Measurements from ENCODE around the gene IFNL4.
"Not testable (repeated sequence)": the region's sequence is repeated elsewhere in the genome, so short reads cannot be mapped to it uniquely, and the experiment has no call there.

IFNL4 gene

GRCh38 chr19:39248806-39249205 lies at the start of gene IFNL4:
TSS of gene IFNL4 (minus strand) at chr19:39248856.
- no peak for DNase-seq

GRCh38 chr19:39297931-39298634 lies 49.4 kb upstream of the IFNL4 start:
- DNase-seq: peak; percentile 35

- DNase-seq: no peak
Measured at GRCh38 chr19:39296906-39297305, 48.2 kb upstream of the IFNL4 start.

GRCh38 chr19:39296055-39296645 lies 47.5 kb upstream of the IFNL4 start, which contains the start of gene IFNL1:
TSS of gene IFNL1 (plus strand) at chr19:39296407. CDS start at chr19:39296422, 15 bp downstream.
- no peak for DNase-seq

DNA sequence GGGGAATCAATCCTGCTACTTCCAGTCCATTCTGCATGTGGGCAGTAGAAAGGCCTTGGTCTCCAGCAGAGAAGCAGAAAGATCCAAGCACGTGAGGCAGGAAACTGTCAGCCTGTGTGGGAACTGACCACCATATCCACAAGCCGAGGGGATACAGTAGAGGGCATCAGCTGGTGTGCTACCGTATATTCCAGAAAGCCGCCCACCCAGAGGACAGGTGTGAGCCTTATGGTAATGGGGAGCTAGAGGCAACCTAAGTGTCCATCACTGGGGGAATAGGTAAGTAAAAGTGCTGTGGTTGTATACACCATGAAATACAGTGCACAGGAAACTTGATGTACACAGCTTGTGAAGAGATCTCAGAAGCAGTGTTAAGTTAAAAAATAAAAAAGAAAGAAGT lies 44.7 kb upstream of the IFNL4 start:
- no peak for DNase-seq

- no peak for DNase-seq
Measured at GRCh38 chr19:39284032-39284431, 35.4 kb upstream of the IFNL4 start.

DNA sequence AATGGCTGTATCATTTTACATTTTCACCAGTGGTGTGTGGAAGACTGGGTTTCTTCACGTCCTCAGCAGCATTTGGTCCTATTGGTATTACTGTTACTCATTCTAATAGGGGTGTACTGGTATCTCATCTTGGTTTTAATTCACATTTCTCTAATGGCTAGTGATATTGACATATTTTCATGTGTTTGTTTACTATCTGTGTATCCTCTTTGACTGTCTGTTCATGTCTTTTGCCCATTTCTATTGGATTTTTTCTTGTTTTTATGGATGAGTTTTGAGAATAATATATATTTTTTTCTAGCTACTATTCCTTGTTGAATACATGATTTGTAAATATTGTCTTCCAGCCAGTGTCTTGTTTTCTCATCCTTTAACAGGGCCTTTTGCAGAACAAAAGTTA lies 33.4 kb upstream of the IFNL4 start:
- DNase-seq: no peak

DNA sequence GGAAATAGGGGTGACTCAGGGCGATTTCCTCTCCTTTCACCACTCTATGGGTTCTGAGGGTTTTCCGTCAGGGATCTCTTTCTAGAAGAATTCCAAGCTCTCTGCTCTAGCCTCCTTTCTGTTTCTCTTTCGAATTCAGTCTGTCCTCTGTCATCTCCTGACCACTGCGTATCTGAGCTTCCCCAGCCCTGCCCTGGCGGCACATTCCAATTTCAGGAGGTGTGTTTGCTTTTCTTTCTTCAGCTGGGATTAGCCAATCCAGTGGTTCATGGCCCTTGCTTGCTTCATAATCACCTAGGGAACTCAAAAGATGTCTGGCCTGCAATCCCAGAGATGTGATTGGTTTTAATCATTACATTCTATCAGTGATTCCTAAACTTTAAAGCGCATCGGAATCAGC lies 28.9 kb upstream of the IFNL4 start:
- no peak for DNase-seq

GRCh38 chr19:39276740-39277139 lies 28.1 kb upstream of the IFNL4 start:
- no peak for DNase-seq

GRCh38 chr19:39275578-39275977 lies 26.9 kb upstream of the IFNL4 start:
- DNase-seq: no peak

DNA sequence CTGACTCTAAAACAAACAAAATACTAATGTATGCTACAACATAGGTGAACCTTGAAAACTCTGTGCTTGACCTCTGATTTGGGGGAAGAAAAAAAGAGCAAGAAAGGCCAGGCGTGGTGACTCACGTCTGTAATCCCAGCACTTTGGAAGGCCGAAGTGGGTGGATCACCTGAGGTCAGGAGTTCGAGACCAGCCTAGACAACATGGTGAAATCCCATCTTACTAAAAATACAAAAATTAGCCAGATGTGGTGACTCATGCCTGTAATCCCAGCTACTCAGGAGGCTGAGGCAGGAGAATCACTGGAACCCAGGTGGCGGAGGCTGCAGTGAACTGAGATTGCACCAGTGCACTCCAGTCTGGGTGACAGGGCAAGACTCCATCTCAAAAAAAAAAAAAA lies 25.2 kb upstream of the IFNL4 start:
- DNase-seq: not testable (repeated sequence)

- DNase-seq: no peak
Measured at GRCh38 chr19:39270036-39270871, 21.6 kb upstream of the IFNL4 start.

DNA sequence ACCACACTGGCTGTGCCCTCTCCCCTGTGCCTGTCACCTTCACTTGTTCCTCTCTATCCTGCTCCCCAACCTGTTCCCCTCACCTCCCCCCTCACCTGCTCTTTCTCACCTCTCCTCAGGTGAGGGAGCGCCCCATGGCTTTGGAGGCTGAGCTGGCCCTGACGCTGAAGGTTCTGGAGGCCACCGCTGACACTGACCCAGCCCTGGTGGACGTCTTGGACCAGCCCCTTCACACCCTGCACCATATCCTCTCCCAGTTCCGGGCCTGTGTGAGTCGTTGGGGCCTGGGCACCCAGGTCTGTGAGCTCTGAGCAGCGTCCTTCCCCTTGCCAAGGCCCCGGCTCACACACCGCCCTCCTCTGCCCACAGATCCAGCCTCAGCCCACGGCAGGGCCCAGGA lies 20.7 kb upstream of the IFNL4 start:
- not testable (repeated sequence) for DNase-seq

DNA sequence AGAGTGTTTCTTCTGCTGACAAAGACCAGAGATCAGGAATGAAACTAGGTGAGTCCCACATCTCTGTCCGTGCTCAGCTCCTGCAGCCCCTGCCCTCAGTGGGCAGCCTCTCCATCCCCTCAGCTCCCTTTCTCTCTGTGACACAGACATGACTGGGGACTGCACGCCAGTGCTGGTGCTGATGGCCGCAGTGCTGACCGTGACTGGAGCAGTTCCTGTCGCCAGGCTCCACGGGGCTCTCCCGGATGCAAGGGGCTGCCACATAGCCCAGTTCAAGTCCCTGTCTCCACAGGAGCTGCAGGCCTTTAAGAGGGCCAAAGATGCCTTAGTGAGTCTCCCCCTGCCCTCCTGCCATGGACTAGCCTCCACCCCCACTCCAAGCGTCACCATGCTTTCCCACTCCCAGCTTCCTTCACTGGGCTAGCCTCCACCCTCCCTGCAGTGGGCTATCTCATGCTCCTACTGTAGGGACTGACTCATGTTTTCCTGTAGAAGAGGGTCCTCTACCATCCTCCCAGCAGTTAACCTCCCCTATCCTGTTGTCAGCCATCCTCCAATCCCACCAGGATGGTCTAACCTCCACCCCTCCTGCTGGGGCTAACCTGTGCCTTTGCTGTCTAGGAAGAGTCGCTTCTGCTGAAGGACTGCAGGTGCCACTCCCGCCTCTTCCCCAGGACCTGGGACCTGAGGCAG lies 20.0 kb upstream of the IFNL4 start:
- DNase-seq: not testable (repeated sequence)

GRCh38 chr19:39268085-39268484 lies 19.4 kb upstream of the IFNL4 start, which contains the start of gene IFNL2:
TSS of gene IFNL2 (plus strand) at chr19:39268396. CDS start at chr19:39268569, 173 bp downstream.
- DNase-seq: not testable (repeated sequence)

GRCh38 chr19:39265321-39265916 lies 16.8 kb upstream of the IFNL4 start:
- DNase-seq: no peak

DNA sequence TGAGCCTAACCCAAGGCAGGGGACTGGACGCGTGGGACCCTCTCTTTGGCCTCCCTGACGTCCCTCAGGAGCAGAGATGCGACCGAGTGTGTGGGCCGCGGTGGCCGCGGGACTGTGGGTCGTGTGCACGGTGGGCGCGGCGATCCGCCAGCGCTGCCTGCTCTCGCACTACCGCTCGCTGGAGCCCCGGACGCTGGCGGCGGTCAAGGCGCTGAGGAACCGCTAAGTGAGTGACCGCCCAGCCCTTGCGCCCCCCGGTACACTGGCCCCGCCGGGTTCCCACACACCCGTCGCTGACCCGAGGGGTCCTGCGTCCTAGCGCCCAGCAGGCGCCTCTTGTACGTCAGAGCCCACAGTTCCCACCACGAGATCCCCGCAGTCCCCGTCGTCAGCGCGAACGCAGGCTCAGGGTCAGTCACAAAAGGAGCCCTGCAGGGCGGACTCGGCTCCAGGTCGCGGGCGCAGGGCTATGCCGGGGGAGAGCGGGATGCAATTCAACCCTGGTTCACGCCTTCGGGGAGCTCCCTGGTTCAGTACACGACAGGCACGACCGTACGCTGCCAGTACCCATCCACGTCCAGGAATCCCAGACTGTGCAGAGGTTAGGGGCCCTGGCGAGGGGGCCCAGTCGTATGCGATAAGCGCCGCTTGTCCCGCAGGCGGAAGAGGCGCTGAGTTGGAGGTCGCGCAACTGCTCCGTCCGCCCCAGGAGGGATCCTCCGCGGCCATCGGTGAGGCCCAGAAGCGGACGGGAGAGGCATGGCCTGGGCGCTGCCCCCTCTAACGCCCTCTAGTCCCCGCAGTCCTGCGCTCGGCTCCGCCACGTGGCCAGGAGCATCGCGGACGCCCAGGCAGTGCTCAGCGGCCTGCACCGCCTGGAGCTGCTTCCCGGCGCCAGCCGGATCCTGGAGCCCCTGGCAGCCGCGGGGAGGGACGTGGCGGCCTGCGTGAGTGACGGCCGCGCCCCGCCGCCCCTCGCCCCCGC lies 15.9 kb upstream of the IFNL4 start:
- no peak for DNase-seq

DNA sequence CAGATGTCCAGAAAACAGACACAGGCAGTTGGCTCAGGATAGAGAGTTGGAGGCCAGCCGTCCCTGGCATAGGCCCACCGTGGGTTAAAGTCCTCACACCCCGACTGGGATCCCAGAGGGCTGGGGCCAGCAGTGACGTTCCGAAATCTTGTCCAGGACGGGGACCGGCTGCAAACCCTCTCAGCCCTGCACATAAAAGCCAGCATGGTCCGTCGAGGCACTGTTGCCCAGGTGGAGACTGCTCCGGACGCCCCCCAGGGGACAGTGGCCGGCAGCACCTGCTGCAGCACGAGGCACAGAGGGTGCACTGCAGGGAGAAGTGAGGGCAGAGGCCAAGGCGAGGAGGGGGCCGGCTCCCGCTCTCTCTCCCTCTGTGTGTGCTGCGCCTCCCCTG lies 15.3 kb upstream of the IFNL4 start:
- no peak for DNase-seq

GRCh38 chr19:39262496-39262895 lies 13.8 kb upstream of the IFNL4 start:
- DNase-seq: no peak

GRCh38 chr19:39261704-39262103 lies 13.0 kb upstream of the IFNL4 start:
- DNase-seq: no peak

- DNase-seq: no peak
Measured at GRCh38 chr19:39257227-39257626, 8.6 kb upstream of the IFNL4 start.
